Measurements from ENCODE around the gene MORN1. TPM values are rescaled to one million over a fixed set of nuclear protein-coding genes. Genes with fewer than 3 reads are reported as not detected.

MORN1 gene
- total RNA-seq, 1 experiment from 2014 or later = 5.6 TPM

- DNase-seq (ENCODE audit: low read depth) = no peak
These were observed 4.4 kb downstream of the MORN1 start for GRCh38 chr1:2386636-2387611.

GRCh38 chr1:2385606-2386280, 5.6 kb downstream of the MORN1 start:
- DNase-seq (ENCODE audit: low read depth) = no peak

- no peak for DNase-seq (ENCODE audit: low read depth)
These were observed 6.3 kb downstream of the MORN1 start for GRCh38 chr1:2384941-2385481.

GRCh38 chr1:2384130-2384860, 7.1 kb downstream of the MORN1 start:
- DNase-seq (ENCODE audit: low read depth) = no peak

- DNase-seq (ENCODE audit: low read depth) = no peak
These were observed 7.8 kb downstream of the MORN1 start for GRCh38 chr1:2383576-2383975.

GRCh38 chr1:2382621-2383361, 8.6 kb downstream of the MORN1 start:
- DNase-seq (ENCODE audit: low read depth) = peak; percentile 19

GRCh38 chr1:2381741-2382620, 9.4 kb downstream of the MORN1 start:
- peak; percentile 70 for DNase-seq (ENCODE audit: low read depth)

- DNase-seq (ENCODE audit: low read depth) = no peak
These were observed 10.3 kb downstream of the MORN1 start for GRCh38 chr1:2380816-2381591.

GRCh38 chr1:2379733-2380404, 11.5 kb downstream of the MORN1 start:
- DNase-seq (ENCODE audit: low read depth) = no peak

GRCh38 chr1:2378956-2379732, 12.2 kb downstream of the MORN1 start:
- no peak for DNase-seq (ENCODE audit: low read depth)

- DNase-seq (ENCODE audit: low read depth) = no peak
These were observed 12.9 kb downstream of the MORN1 start for GRCh38 chr1:2378441-2378851.

- DNase-seq (ENCODE audit: low read depth) = no peak
These were observed 13.5 kb downstream of the MORN1 start for GRCh38 chr1:2377751-2378440.

GRCh38 chr1:2376931-2377672, 14.3 kb downstream of the MORN1 start:
- DNase-seq (ENCODE audit: low read depth) = no peak

- no peak for DNase-seq (ENCODE audit: low read depth)
These were observed 15.1 kb downstream of the MORN1 start for GRCh38 chr1:2376261-2376741.

GRCh38 chr1:2375923-2376260, 15.5 kb downstream of the MORN1 start:
- DNase-seq (ENCODE audit: low read depth) = no peak

- no peak for DNase-seq (ENCODE audit: low read depth)
These were observed 16.0 kb downstream of the MORN1 start for GRCh38 chr1:2375246-2375922.
